ENCODE results near the gene H19. TPM values are rescaled to one million over a fixed set of nuclear protein-coding genes. Genes with fewer than 3 reads are reported as not detected.

H19 gene
- total RNA-seq, 1 donor from 2014 or later = 130 TPM

- DNase-seq (ENCODE audit: low spot score) = no peak
Measured at GRCh38 chr11:1947592-1948237, 49.9 kb downstream of the H19 start.

GRCh38 chr11:1946812-1947484 lies 50.7 kb downstream of the H19 start, which contains the start of gene MRPL23:
MRPL23 (plus strand) TSS chr11:1947332; CDS start chr11:1947363, 31 bp downstream.
- DNase-seq (ENCODE audit: low spot score) = no peak

Other genes starting within 250 kb of the H19 start
- 49.2 TPM for gene IFITM10, start 247.2 kb downstream of the H19 start, total RNA-seq
- gene CTSD, start 233.9 kb downstream of the H19 start, total RNA-seq = 1,385 TPM
- gene SYT8, start 162.9 kb downstream of the H19 start, total RNA-seq = 159 TPM
- gene TNNI2, start 158.9 kb downstream of the H19 start, total RNA-seq = 45.0 TPM
- 47.4 TPM for gene LSP1, start 144.8 kb downstream of the H19 start, total RNA-seq
- not detected for gene PRR33, start 105.9 kb downstream of the H19 start, total RNA-seq
- 57.7 TPM for gene TNNT3, start 78.1 kb downstream of the H19 start, total RNA-seq
- gene MRPL23, start 50.5 kb downstream of the H19 start, total RNA-seq = 40.5 TPM
- gene IGF2, start 141.5 kb upstream of the H19 start, total RNA-seq = 61.1 TPM
- gene INS, start 163.4 kb upstream of the H19 start, total RNA-seq = not detected
- gene TH, start 174.0 kb upstream of the H19 start, total RNA-seq = 4.3 TPM